DMS53 treated with DMSO at 0.1 percent for 48 hours (cell line): ENCODE data around the gene ALDH16A1.

Experiments used
- DNase-seq: peaks from one replicate; lab custom pipeline; 2025; ENCODE audit not compliant: unreplicated experiment; lab: John Stamatoyannopoulos, UW

The ALDH16A1 gene

DNA sequence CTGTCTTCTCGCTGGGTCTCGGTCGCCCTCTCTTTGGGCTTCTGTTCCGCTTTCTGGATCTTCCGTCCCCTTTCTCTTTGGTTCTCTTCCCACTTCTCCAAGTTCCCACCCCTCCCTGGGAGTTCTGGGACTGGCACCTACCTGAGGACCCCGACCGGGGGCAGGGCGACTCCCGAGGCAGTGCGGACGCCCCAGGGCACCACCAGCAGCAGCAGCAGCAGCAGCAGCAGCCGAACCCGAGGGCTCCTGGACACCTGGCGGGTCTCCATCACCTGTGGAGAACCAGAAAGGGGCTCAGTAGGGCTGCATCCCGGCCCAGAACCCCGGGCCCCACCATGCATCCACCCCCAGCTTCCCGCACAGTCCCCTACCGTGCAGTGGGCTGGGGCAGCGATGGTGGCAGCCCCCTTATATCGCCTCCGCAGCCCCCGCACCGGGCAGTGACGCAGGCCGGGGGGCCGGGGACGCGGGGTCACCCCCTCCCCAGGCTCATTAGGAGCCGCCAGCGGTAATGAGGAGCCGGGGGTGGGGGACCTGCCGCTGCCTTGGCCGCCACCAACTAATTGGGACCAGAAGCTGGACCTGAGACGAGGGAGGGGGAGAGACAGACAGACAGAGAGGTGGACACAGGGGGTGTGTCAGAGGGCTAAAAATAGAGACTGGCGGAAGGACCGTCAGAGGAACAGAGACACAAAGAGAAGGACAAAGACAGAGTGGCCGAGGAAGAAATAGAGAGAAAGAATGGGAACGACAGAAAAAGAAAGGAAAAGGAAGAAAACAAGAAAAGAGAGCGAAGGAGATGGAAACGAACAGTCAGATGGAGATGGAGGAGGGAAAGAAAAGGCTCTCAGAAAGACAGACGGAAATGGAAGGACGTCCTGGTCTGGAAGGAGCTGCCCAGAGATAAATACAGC lies 29.7 kb upstream of the ALDH16A1 start, which contains the start of gene PTH2:
PTH2 (minus strand) TSS at position 371 of the 914 bp plus-strand sequence; CDS start at position 269, 102 bp downstream.
- DNase-seq, result no peak

DNA sequence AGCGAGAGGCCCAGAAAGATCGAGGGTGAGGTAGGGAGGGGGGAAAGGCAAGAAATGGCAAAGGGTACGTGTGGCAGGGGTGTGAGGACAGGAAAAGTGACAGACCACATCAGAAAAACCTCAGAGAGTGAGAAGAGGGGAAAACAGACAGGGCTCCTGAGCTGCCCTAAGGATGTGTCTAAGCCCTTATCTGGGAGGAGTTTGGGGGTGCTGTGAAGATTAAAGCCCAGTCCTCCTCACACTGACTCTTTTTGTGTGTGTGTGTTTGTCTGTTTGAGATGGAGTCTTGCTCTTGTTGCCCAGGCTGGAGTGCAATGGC lies 29.1 kb upstream of the ALDH16A1 start:
- no peak for DNase-seq

DNA sequence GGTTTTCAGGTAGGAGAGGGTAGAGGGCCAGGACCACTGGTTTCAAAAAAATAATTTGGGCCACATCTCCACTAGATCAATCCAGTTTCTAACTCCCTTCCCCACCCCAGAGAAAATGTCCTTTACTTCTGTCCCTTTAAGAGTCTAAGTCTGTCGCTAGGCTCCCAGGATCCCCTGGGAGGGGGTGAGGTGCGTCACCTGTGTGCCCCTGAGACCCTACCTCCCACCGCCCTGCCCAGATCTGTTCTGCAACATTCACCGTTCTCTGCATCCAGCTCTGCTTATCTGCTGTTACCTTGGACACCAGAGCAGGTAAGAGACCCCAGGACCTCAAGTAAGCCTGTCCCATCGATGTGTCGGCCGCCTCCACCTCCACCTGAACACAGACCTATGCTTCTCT lies 27.8 kb upstream of the ALDH16A1 start, which contains the start of gene GFY:
GFY (plus strand) TSS at position 211 of the 400 bp plus-strand sequence. CDS start 1,043 bp downstream, outside the sequence.
- DNase-seq, result no peak

DNA sequence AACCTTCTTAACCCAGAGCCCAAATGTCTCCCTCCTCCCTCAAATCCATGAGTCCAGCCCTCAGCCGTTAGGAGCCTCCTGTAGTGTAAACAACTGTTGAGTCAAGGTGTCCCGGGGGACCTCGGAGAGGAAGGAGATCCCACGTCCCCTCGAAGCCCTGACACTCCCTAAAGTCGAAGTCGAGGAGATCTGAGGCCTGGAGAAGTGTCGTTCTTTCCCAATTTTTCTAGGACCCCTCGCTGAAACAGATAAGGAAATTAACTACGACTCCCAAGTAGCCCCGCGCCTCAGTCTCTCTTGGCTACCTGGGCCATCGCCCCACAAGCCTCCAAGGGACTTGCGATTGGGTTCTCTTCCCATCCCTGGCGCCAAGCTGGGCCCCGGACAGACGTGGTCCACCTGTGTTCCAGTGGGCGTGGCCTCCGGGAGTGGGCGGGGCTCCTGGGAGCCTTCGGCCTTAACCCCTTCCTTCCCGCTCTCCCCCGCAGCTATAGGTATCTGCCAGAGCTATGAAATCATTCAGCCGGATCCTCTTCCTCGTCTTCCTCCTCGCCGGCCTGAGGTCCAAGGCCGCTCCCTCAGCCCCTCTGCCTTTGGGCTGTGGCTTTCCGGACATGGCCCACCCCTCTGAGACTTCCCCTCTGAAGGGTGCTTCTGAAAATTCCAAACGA lies 27.0 kb upstream of the ALDH16A1 start:
- DNase-seq, result no peak

DNA sequence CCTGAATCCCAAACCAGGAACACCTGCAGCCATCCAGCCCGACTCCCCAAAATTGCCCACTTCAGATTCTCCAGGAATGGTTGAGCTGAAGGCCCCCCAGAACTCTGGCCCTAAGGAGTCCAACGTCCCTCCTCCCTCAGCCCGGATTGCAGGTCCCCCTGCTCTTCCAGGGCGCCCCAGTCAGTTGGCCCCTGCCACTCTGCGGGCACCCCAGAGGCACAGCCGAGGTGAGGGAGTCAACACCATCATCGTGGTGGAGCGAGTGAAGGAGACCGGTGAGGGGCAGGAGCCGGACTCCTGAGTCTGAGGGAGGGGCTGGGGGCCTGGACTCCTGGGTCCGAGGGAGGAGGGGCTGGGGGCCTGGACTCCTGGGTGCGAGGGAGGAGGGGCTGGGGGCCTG lies 25.7 kb upstream of the ALDH16A1 start:
- no peak for DNase-seq

DNA sequence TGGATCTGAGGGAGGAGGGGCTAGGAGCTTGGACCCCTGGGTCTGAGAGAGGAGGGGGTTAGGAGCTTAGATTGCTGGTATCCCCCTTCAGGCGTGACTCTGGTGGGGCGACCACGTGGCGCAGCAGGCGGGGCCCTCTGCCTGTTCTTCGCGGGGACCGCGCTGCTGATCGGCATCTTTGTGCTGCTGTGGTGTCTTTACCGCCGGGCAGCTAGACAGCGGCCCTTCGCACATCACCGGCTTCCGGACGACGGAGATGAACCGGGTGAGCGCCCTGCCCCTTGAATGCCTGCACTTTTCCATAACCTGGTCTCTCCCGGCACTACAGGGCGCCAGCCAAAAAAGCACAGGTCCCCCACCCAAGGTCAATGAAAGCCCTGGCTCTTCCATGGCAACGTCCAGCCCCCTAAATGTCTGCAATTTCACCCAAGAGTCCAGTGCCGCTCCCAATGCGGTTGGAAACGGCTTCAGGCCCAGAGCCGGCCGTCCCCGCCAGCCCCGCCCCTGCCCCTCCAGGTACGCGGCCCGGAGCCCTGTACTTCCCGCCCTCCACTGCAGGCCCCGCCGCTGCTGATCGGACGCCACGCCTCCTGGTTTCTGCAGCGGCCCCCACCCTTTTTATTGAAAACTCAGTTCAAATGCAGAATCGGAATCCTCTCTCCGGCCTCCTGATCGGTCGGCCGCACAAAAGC lies 25.0 kb upstream of the ALDH16A1 start:
- no peak for DNase-seq

DNA sequence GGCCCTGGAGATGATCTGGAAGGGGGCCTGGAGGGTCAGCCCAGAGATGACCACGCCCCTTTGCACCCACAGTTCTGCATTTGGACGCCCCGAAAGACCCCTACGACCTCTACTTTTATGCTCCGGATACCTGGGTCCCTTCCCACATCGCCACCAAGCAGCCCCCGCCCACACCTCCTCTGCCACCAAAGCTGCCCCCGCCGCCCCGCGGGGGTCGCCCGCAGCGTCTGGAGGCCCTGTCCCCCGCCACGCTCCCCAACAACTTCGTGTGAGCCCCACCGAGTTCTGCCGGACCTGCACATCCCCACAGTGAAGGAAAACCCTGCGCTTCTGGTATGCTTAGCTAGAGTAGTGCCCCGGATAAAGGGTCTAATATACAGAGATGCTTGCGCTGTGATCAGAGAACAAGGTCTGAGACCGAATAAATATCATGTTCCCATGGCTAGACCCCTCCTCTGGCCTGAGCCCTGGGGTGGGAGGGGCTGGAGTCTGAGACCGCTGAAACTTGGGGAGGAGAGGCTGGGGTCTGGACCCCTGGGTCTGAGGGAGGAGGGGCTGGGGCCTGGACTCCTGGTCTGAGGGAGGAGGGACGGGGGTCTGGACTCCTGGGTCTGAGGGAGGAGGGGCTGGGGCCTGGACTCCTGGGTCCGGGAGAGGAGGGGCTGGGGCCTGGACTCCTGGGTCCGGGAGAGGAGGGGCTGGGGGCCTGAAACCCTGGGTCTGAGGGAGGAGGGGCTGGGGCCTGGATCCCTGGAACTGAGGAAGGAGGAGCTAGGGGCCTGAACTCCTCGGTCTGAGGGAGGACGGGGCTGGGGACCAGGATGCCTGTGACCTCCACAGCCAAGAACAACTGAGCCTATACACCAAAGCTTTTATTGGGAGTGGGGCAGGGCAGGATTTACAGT lies 24.2 kb upstream of the ALDH16A1 start:
- no peak for DNase-seq

DNA sequence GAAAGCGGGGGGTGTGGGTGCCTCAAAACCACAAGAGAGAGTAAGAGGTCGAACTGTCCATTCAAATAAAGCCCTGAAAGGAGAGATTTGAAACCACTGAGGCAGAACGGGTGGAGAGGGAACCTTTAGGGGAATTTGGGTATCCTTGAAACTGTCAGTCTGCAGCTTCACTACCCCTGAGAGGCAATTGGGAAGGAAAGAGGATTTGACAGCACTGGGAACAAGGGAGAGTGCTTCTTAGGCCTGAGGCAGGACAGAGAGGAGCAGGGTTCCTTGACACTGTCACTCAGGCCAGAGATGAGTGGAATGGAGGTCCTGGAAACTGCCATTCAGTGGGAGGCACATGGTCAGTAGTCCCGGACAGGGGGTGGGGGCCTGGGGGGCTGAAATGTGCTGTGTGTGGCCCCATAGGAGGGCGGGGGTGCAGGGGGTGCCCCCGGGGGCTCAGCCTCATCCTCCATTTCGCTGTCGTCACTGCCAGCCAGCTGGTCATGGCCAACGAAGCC lies 22.8 kb upstream of the ALDH16A1 start:
- no peak for DNase-seq

DNA sequence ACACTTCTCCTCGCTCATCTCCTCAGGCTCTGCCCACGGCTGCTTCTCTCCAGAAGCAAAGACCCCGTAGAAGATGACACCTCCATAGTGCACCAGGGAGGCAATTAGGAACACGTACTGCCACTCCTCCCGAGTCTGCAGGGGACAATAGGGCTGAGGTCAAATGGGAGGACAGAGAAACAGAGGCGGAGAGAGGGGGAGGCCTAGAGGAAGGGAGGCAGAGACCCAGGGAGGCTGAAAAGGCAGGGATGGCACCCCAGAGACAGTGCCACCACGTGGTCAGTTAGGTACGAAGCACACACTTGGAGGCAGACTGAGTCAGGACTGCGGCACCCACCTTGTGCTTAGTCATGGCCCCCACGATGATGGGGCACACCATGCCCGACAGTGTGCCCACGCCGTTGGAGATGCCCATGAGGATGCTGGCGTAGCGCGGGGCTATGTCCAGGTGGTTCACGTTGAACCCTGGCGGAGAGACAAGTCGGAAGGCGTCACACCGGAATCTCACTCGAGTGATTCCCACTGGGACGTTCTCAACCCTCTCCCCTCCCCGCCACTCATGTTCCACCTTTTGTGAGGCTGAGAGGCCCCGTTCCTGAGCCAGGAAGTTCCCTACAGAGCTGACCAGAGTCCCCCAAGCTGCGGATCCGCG lies 22.2 kb upstream of the ALDH16A1 start:
- DNase-seq, result no peak

DNA sequence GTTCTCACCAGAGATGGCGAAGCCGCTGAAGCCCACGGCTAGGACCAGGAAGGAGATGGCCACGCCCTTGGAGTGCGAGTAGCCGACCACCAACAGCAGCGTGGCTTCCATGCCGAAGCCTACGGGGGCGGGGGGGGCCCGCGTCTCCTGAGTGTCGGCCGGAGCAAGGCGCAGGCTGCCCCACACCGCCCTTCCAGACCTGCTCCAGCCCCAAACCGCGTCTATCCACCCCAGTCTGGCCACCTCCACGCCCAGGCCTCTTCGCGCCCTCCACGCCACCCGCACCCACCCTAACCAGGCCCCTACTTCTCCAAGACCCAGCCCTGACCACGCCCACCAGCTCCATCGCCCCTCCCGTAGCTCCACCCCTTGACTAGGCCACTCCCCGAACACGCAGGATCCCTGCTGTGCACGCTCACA lies 21.7 kb upstream of the ALDH16A1 start:
- no peak for DNase-seq

DNA sequence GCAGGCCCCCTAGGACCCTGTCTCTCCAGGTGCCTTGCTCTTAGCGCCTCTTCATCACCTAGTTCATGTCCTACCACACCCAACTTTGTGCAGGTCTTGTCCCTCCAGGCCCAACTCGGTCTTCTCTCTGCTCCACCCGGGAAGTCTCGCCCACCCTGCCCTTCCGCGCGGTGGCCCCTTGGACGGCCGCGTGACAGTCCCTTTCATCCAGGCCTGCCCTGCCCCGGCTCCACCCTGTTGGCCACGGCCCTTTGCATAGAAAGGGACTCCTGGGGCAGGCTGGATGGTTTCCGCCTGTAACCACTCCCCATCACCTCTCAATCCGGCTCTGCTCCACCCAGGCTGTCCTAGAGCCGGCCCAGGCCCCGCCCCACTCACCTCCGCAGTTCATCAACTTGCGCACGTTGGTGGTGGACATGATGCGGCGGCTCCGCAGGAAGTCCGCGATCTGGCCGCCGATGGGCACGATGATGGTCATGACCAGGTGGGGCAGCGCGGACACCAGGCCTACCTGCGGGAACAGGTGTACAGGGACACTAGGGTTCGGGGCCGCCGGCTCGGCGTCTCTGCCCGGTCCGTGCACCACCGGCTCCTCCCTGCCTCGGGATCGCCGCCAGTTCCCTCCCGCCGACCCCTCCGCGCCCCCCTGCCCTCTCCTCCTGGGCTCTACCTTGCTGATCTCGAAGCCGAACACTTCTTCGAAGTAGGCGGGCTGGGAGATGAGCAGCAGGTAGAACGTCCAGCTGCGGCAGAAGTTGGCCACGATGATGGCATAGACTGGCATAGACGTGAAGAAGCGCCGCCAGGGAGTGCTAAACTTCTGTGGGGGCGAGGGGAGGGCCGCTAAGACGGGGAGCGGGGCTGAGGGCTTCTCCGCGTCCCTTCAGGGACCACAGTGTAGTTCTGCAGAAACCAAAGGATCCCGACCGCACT lies 20.6 kb upstream of the ALDH16A1 start:
- no peak for DNase-seq

DNA sequence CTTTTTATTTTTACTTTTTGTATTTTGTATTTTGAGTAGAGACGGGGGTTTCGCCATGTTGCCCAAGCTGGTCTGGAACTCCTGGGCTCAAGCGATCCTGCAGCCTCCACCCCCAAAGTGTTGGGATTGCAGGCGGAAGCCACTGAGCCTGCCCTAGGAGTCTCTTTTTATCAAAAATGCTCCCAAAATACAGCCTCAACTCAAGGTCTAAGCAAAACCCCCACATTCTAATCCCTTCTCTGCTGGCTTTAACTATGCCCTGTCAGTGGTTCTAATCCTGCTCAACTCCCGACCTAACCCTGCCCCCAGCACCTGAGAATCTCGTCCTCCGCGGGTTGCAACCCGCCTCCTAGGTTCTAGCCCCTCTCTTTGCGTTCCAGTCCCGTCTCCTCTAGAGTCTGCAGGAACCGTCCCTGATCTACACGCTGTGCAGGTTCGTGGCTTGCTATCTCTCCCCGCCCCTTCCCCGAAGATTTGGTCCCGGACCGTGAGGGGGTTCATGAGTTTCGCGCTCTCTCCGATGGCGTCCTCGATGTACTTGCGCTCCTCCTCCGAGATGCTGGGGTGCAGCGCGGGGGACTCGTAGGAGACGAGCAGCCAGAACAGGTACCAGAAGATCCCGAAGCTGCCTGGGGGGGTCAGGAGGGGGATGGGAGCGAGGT lies 19.7 kb upstream of the ALDH16A1 start:
- DNase-seq, result no peak

DNA sequence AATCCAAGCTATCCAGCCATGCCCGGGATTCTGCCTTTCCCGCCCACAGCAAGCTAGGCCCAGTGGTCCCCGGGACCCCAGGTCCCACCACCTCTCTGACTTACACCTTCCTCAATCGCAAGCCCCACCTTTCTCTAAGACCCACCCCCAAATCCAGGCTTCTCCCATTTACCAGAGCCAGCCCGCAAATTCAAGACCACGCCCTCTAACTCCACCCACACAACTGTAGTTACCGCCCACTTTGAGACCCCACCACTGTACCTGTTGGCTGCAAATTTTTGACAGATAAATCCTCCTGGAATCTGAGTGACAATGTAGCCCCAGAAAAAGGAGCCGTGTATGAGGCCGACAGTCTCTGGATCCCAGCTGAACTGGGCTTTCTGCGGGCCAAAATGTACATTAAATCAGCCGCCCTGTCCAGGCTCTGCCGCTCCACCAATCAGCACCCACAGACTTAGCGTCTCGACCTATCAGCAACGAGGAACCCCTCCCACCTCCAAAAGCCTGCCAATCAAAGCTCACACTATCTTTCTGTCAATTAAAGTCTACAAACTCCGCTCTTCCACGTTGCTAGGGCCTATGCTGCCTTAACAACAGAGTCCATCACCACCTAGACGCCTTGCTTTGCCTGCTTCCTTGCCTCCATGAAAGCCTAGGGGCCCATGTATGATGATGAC lies 18.0 kb upstream of the ALDH16A1 start:
- no peak for DNase-seq

DNA sequence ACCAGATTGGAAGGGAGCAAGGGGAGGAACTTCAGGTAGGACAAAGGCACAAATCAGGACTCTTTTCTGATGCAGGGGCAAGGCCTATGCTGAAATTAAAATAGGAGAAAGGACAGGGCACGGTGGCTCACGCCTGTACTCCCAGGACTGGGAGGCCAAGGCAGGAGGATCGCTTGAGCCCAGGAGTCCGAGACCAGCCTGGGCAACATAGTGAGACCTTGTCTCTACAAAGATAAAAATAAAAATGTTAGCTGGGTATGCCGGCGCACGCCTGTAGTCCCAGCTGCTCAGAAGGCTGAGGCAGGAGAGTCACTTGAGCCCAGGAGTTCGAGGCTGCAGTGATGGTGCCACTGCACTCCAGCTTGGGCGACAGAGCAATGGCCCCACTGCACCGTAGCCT lies 17.4 kb upstream of the ALDH16A1 start:
- no peak for DNase-seq

DNA sequence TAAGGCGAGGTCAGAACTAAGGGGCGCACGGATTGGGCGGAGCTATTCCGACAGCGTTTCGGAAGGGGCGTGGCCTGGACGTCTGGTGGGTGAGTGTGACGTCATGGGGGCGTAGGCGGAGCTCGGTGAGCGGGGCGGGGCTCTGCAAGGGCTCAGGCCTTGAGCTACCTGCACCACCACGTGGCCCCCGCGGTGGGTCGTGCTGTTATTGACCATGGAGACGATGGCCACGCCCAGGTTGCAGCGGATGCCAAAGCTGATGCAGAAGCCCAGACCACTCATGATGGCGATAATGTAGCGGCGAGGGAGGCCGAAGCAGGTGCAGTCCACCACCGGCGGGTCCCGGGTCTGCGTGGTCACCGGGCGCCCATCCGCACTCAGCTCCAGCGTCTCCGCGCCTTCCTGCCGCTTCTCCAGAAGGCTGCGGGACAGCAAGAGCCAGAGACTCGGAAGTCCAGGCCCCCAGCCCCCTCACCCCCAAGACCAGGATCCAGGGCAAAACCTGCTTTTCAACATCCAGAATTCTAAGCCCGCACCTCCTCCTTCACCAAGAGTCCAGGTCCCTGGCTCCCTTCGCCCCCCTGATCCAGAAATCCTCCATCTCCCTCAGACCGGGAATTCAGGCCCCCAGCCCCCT lies 16.5 kb upstream of the ALDH16A1 start:
- no peak for DNase-seq

DNA sequence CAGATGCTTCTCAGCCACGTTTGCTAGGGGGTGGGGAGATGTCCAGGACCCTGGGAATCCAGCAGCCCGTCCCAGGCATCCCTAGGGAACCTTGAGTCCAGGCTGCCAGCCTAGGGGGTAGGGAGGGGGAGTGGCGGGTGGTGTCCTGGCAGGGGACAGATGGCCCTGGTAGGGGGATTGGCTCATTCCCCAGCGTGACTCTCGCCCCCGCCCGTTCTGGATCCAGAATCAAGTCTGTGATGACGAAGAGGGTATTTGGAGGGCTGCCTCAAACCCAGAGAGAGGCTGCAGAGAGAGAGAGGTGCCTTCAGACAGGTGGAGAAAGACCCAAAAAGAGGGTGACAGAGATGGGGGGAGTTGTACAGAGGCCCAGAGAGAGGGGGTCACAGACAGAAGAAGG lies 15.8 kb upstream of the ALDH16A1 start:
- DNase-seq, result no peak

DNA sequence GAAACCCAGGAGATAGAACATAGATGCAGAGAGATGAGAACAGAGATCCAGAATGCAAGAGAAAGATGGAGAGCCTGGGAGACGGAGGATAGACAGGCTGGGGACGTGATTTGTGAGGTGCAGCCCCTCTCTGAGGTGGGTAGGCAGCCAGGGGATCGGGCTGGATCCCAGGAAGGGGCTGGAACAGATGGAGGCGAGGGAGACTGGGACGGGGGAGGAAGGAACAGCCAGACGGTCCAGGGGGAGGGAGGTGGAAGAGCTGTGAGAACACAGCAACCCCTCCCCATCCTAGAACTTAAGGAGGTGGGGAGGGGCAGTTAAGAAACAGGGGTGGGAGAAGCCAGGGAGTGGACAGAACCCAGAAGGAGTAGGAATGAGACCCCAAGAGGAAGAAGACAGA lies 14.8 kb upstream of the ALDH16A1 start:
- DNase-seq, result no peak
